Superior temporal gyrus (tissue), 1 donor: ENCODE results near the gene COQ9.
"Not testable (repeated sequence)": the region's sequence is repeated elsewhere in the genome, so short reads cannot be mapped to it uniquely, and the experiment has no call there.

Experiments
- DNase-seq: peaks from one replicate; pipeline ENCODE4 v3.0.0-alpha.2; 2016; ENCODE audit errors: extremely low spot score

COQ9 gene

DNA sequence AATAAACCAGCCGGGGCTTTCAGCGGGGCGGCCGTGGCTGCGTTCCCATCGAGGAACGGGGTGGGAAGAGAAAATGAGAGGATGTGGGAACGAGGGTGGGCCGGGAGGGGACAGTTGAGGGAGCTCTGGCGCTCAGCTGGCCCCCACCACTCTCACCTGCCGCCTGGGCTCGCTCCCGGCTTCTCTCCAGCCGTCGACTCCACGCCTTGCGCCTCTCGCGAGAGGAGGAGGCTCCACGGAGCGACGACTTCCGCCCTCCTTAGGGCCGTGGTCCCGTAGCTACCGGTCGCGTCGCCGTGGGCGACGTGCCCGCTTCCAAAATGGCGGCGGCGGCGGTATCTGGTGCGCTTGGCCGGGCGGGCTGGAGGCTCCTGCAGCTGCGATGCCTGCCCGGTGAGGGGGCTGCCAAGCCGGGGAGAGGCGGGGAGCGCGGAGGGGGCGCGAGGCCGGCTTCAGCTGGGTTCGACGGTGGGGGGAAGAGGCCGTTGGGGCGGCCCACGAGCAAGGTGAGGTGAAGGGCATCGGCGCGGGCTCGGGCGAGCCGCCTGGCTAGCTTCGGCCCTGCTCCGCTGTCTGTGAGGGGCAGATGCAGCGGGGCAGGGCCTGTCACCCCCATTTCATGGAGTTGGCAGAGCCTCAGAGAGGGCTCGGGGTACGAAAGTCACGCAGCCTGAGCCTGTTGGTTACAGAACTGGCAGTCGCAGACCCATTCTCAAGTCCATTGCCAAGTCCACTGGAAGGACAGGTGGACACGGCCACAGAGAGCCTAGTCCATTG, at the start of gene COQ9, which contains the start of gene CIAPIN1:
TSS of gene COQ9 (plus strand) at position 294 of the 777 bp plus-strand sequence. CDS start at position 321, 27 bp downstream.
TSS of gene CIAPIN1 (minus strand) at position 200 of the 777 bp plus-strand sequence. CDS start 6,457 bp downstream, outside the sequence.
- peak; percentile 88 for DNase-seq

GRCh38 chr16:57397493-57397892, 49.8 kb upstream of the COQ9 start:
- not testable (repeated sequence) for DNase-seq

DNA sequence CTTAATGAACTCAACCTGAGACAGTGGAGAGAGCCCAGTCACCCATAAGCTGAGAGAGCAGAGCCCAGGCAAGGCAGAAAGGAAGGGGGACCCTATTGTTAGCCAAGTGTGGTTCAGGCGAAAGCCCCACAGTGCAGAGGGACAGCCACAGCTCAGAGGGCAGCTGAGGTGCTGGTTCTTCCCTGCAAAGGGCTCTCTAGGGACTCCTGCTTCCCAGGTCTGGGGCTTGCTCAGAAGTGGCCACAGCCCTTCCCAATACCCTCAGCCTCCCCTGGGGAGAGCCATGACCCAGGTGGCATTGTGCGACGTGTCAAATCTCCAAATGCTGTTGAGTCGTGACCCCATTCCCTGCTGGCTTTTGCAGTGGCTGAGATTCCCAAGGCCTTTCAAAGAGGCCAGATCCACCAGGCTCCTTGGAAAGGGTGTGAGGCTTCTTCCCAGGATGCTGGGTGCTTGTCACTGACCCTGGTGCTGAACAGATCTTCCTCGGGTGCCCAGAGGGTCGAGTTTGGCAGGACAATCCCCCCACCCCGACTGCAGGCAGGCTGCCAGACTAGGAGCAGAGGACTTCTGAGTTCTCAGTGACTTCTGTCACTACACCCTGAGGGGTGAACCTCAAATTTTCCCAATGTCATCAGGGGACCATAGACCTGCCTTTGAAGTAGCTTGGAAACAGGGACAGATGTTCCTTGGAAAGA, 45.2 kb upstream of the COQ9 start:
- DNase-seq, result no peak

GRCh38 chr16:57403965-57404817, 43.1 kb upstream of the COQ9 start, which contains the start of gene CCL17:
CCL17 (plus strand) TSS chr16:57404767; CDS start chr16:57413933, 9,166 bp downstream.
- no peak for DNase-seq

DNA sequence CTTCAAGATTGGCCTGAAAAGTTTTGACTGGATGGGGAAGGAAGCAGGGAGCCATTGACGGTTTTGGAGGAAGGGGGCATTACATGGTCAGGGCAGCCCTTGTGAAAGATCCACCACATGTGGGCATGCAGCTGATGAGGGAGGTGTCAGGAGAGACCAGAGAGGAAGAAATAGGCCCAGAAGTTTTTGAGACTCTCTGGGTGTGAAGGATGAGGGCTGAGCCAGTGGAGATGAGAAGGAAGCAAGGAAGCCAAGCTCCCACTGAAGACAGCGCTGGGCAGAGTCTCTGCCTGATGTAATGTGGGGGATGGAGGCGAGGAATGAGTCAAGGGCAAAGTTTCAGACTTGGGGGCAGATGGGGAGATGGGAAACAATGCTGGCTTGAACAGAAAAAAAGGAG, 42.2 kb upstream of the COQ9 start:
- DNase-seq, result no peak

DNA sequence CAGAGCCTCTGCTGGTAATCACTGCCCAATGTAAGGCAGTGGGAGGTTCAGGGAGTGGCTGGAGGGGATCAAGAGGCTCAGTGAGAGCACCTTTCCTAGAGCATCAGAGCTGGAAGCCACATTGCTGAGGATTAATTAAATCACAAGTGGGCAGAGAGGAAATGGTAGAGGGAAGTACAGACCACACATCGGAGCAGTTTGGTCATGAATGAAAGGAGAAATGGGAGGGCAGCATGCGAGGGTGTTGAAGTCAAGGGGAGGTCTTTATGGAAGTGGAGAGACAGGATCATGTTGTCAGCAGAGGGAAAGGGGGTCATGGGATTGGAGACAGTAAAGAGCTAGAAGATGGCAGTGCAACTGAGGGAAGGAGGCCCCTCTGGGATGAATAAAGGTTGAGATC, 40.4 kb upstream of the COQ9 start:
- DNase-seq, result no peak

DNA sequence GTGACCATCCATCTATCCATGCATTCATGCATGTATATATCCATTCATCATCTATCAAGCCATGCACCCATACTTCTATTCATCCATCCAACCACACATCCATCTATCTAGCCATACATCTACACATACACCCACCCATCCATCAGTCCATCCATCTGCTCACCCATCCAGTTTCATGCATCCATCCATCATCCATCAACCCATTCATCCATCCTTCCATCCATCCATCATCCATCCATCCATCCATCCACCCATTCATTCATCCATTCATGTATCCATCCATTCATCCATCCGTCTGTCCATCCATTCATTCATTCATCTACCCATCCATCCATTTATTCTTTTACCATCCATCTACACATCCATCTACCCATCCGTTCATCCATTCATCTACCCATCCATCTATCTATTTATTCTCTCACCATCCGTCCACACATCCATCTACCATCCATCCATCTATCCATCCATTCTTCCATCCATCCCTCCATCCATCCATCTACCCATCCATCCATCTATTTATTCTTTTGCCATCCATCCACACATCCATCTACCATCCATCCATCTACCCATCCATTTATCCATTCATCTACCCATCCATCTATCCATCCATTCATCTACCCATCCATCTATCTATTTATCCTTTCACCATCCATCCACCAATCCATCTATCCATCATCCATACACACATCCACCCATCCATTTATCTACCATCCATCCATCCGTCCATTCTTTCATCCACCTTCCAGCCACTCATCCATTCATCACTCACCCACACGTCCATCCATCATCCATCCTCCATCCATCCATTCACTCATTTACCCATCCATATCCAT, 39.5 kb upstream of the COQ9 start:
- DNase-seq, result no peak

GRCh38 chr16:57409065-57409464, 38.2 kb upstream of the COQ9 start:
- DNase-seq, result no peak

DNA sequence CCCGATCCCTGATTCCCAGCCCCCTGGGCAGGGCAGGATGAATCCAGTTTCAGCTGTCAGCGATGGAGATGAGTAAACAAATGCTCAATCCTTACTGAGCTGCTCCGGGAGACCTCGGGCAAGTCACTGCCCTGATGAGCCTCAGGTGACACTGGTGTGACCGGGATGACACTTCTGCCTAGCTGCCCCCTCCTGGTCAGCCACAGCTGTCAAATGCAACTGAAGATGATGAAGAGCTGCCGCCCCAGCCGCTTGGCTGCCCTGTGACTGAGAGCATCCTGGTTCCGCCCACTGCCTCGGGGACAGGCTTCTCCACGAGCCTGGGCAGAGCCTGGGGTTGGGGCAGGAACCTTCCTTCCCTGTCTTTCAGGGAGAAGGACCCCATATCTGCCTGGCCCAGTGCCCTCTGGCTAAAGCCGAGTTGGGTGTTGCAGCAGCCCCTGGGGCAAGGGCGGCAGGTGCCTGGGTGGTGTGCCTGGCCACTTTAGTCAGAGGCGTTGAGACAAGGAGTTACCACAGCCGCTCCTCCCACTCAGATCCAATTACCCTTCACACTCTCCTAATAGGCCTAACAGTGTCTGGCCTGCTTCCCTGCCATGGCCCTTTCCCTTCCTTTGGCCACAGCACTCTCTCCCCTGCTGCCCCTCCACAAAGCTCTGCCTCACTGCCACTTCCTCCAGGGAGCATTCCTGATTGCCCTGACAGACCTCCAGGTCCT, 37.2 kb upstream of the COQ9 start:
- no peak for DNase-seq

GRCh38 chr16:57411362-57411976, 35.8 kb upstream of the COQ9 start:
- DNase-seq, result no peak

- DNase-seq, result no peak
Measured at GRCh38 chr16:57412584-57412983, 34.7 kb upstream of the COQ9 start.

- DNase-seq, result no peak
Measured at GRCh38 chr16:57413301-57413730, 34.0 kb upstream of the COQ9 start.

GRCh38 chr16:57413733-57414132, 33.5 kb upstream of the COQ9 start:
- DNase-seq, result no peak

DNA sequence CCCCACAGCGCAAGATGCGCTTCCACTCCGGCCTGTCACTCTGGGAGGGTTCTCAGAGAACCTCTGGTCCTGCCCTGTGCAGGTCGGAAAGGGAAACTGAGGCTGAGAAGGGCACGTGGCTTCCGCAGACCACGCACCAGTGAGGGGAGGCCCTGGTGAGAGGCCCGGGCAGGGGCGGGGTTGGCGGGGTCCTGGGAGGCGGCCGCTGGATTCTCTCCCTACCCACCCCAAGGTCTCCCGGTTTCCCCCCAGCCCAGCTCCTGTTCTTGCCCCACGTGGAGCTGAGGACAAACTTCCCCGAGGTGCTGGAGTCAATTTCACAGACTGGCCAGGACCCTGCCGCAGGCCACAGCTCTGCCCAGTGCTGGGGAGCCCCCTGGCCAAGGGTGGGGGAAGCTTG, 31.2 kb upstream of the COQ9 start:
- DNase-seq, result no peak

DNA sequence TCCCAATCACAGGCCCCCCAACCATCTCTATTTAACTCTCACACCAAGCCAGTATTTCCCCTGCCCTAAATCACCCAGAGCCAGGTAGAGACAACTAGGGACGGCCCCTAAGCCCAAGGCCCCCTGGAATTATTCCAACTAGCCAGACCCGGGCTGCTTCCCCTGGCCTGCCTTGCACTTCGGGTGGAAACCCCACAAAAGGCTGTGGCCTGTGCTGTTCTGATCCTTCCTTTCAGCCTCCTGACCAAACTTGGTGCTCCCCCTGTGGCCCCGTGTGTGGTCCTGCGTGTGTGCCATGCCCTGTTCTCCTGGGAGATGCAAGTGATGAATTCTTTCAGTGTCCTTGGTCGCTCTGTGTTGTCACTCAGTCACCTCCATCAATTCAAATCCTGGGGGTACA, 27.8 kb upstream of the COQ9 start:
- no peak for DNase-seq

DNA sequence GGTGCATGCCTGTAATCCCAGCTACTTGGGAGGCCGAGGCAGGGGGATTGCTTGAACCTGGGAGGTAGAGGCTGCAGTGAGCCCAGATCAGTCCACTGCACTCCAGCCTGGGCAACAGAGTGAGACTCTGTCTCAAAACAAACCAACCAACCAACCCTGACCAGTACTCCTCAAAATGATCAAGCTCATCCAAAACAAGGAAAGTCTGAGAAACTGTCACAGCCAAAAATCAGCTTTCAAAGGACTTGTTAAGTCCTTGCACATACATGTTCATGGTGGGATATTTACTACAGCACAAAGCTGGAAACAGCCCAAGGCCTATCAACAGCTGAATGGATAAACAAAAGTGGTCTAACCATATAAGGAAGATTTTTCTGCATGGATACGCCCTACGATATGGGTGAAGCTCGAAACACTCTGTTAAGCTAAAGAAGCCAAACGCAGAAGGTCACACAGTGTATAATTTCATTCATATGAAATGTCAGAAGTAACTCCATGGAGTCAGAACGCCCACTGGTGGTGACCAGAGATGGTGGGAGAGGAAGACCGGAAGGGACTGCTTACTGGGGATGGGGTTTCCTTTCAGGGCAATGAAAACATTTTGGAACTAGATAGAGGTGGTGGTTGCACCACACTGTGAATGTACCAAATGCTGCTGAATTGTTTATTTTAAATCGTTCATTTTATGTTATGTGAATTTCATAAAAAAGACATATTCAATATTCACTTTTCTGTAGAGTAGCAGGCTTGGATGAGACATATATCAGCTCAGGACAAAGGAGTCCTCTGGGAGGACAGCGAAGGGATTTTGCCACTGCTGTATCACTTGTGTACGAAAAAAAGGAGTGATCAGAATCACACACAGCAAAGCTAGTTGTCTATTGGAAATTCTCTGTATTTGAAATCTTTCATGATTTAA, 25.0 kb upstream of the COQ9 start:
- no peak for DNase-seq

- DNase-seq, result no peak
Measured at GRCh38 chr16:57423152-57423551, 24.1 kb upstream of the COQ9 start.

- DNase-seq, result no peak
Measured at GRCh38 chr16:57424583-57424982, 22.7 kb upstream of the COQ9 start.

DNA sequence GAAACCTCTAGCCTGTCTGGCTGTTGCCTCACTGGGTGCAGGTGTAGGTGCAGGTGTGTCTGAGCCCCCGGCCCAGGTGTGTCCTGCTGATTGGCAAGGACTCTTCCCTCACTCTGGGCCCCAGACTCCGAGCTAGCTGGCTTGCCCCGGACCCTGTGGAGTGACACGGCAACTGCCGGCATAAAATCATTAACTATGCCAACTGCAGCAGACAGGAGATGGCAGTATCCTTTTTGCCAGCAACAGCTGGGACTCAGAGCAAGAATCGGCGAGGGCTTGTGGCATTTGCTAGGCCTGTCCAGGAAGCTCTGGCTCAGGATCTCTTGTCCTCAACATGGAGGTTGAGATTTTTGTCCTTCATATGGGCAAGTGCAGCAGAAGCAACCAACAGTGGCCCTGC, 20.9 kb upstream of the COQ9 start:
- DNase-seq, result no peak
